Breast epithelium (tissue), 4 donors: Measurements from ENCODE around the gene SCN2A. TPM values are rescaled to one million over a fixed set of nuclear protein-coding genes. Genes with fewer than 3 reads are reported as not detected.
A peak's percentile ranks its signal among the peaks of the same experiment; 100 is the strongest.

Experiments used
- DNase-seq, 2 donors: peaks; one replicate each; pipeline ENCODE4 v3.0.0-alpha.2; 2019; ENCODE audit warnings: low spot score in 2 of 2
- H3K27ac ChIP-seq, 2 donors: fragments of 200-600 bp; sonication (generic) in 1 of 2; one replicate each; pipeline ENCODE4 v1.5.1; 2016 to 2019; ENCODE audit warnings: mild to moderate bottlenecking in 1 of 2
- H3K27me3 ChIP-seq, 2 donors: fragments of 200-600 bp; sonication (generic) in 1 of 2; one replicate each; pipeline versions ENCODE4 v1.5.1 to v1.6.0; 2017 to 2019; ENCODE audit warnings: control low read depth in 1 of 2, mild to moderate bottlenecking in 1 of 2
- H3K36me3 ChIP-seq: fragments of 200-600 bp; one replicate; pipeline ENCODE4 v1.5.1; 2019
- H3K4me1 ChIP-seq, 2 donors: fragments of 200-600 bp; sonication (generic); one replicate each; pipeline ENCODE4 v1.5.1; 2016 to 2019; ENCODE audit warnings: control low read depth in 1 of 2
- H3K4me3 ChIP-seq, 3 donors: fragments of 200-600 bp; sonication (generic); 1 replicate in 2 of 3; 2 replicates in 1 of 3; pipeline ENCODE4 v1.5.1; 2016 to 2019; ENCODE audit warnings: mild to moderate bottlenecking in 3 of 3, moderate library complexity in 2 of 3
- H3K9me3 ChIP-seq, 2 donors: fragments of 200-600 bp; sonication (generic) in 1 of 2; one replicate each; pipeline ENCODE4 v1.5.1; 2016 to 2019; ENCODE audit warnings: control low read depth in 1 of 2
- CTCF ChIP-seq, 3 donors: fragments of 450-650 bp; IDR thresholded peaks; one replicate each; pipeline ENCODE4 v1.5.1; 2016 to 2017; ENCODE audit warnings: antibody characterized with exemption in 3 of 3, mild to moderate bottlenecking in 3 of 3, moderate library complexity in 3 of 3
- POLR2A ChIP-seq: fragments of 450-650 bp; IDR thresholded peaks from one replicate; pipeline ENCODE4 v1.6.1; 2016; ENCODE audit warnings: antibody characterized with exemption, mild to moderate bottlenecking, moderate library complexity
- POLR2AphosphoS5 ChIP-seq, 3 donors: sonication (generic); formaldehyde crosslinking; IDR thresholded peaks; one replicate each; pipeline ENCODE4 v1.6.1; 2017; ENCODE audit warnings: antibody characterized with exemption in 3 of 3
- intact Hi-C: fragments of 100-400 bp; cut with DNase I; formaldehyde crosslinking; loops from one replicate; pipeline ENCODE4 v1.15.1; 2023; ENCODE audit warnings: low total_unique reads
- total RNA-seq, 3 donors: library from RNA; depleted of rRNA; stranded (reverse); fragments of >200 nt; gene quantifications; one replicate each; pipeline ENCODE4 v1.1.0, GENCODE V29; 2016

Gene SCN2A
- 1 to 10 TPM in 2 of 3 donors, under 1 TPM in 1; 0.16 to 2.2 (median 2.0) TPM for total RNA-seq

DNA sequence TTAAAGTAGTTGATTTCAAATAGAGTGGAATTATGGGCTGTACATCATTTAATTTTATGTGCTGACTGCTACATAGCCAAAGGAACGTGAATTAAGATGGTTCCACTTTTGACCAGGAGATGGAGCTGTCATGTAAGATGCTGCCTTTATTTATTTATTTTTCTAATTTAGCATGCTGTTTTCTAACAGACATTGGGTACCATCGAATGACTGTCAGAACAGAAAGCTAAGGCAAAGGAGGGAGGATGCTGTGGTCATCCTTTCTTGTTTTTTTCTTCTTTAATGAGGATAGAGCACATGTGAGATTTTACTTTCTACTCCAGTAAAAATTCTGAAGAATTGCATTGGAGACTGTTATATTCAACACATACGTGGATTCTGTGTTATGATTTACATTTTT is at the start of gene SCN2A:
TSS of gene SCN2A (plus strand) at position 185 of the 400 bp plus-strand sequence. CDS start 56,410 bp downstream, outside the sequence.
- Histone ChIP-seq H3K36me3 (no peaks in the 10 kb centered on the region), H3K27me3 (no peaks in the 10 kb centered on the region), H3K4me1 (no peaks in the 10 kb centered on the region), H3K4me3 (no peak within 1 kb of the TSS), H3K27ac (no peak within 1 kb of the TSS), H3K9me3 (no peaks in the 10 kb centered on the region)
- TF ChIP-seq CTCF (IDR thresholded peaks at IDR 0.05) (peak; percentile 31 to 54 (median 46)), POLR2AphosphoS5 (IDR thresholded peaks at IDR 0.05) (no peak), POLR2A (no peak)
- DNase-seq, result no peak
- intact Hi-C loops, result no loop called here

DNA sequence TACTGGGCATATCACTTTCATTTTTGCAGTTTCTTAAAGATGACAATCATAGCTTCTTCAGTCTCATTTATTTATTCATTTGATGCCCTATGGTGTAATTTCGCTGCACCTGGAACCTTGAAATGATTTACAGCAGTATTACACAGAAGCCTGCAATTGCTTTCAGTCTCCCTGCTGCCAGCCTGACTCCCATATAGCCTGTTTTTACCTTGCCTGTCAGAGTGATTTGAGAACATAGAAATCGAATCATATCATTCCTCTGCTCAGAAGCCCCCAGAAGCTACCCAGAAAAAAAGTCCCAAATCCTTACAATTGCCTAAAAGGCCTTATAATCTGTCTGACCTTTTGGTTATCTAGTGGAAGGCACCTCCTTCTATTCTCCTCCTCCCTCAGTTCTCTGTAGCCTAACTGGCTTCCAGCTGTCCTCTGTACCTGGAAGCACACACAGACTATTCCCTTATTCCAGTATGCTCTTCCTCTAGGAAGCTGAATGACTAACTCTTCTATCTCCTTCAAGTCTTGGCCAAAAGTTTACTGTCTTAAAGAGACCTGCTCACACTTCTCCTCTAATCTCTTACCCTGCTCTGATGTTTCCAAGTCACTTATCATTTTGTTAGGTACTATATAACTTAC is 48.0 kb upstream of the SCN2A start:
- H3K36me3 ChIP-seq, result no peaks in the 10 kb centered on the region
- H3K4me3 ChIP-seq, result no peak overlapping the region
- DNase-seq, result no peak
- intact Hi-C loops, result no loop called here
- H3K27me3 ChIP-seq, result no peaks in the 10 kb centered on the region
- no peaks in the 10 kb centered on the region for H3K4me1 ChIP-seq
- TF ChIP-seq CTCF (IDR thresholded peaks at IDR 0.05) (no peak), POLR2A (no peak), POLR2AphosphoS5 (IDR thresholded peaks at IDR 0.05) (no peak)
- no peaks in the 10 kb centered on the region for H3K9me3 ChIP-seq
- no peak overlapping the region for H3K27ac ChIP-seq

DNA sequence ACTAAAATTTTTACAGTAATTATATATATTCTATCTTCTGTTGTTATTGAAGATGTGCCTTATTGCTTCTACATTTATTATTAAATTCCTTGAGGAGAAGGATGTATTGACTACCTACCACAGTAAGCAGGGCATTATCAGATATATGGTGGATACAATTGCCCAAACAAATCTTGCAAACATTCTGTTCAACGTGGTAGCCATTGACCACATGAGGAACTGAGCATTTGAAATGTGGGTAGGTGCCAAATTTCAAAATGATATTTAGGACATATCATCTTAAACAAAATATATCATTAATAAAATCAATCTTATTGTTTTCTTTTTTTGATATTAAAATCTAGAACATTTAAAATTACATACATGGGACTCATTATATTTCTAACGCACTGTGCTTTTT is 46.5 kb upstream of the SCN2A start:
- no peaks in the 10 kb centered on the region for H3K9me3 ChIP-seq
- no peak overlapping the region for H3K27ac ChIP-seq
- DNase-seq, result no peak
- TF ChIP-seq CTCF (IDR thresholded peaks at IDR 0.05), result no peak
- TF ChIP-seq POLR2A, result no peak
- no peak for TF ChIP-seq POLR2AphosphoS5 (IDR thresholded peaks at IDR 0.05)
- H3K4me1 ChIP-seq, result no peaks in the 10 kb centered on the region
- H3K4me3 ChIP-seq, result no peak overlapping the region
- intact Hi-C loops, result no loop called here
- H3K27me3 ChIP-seq, result no peaks in the 10 kb centered on the region
- no peaks in the 10 kb centered on the region for H3K36me3 ChIP-seq

- no peak for DNase-seq
- Histone ChIP-seq H3K4me3 (no peak overlapping the region), H3K27ac (no peak overlapping the region), H3K27me3 (no peaks in the 10 kb centered on the region), H3K36me3 (no peaks in the 10 kb centered on the region), H3K4me1 (no peaks in the 10 kb centered on the region), H3K9me3 (no peaks in the 10 kb centered on the region)
- intact Hi-C loops, result no loop called here
- no peak for TF ChIP-seq POLR2AphosphoS5 (IDR thresholded peaks at IDR 0.05)
- no peak for TF ChIP-seq CTCF (IDR thresholded peaks at IDR 0.05)
- no peak for TF ChIP-seq POLR2A
Observed at GRCh38 chr2:165193178-165193777, 45.9 kb upstream of the SCN2A start.

GRCh38 chr2:165196411-165196810 is 42.8 kb upstream of the SCN2A start:
- Histone ChIP-seq H3K4me3 (no peak overlapping the region), H3K27ac (no peak overlapping the region), H3K27me3 (no peaks in the 10 kb centered on the region), H3K36me3 (no peaks in the 10 kb centered on the region), H3K4me1 (no peaks in the 10 kb centered on the region), H3K9me3 (no peaks in the 10 kb centered on the region)
- DNase-seq, result no peak
- no peak for TF ChIP-seq POLR2A
- TF ChIP-seq POLR2AphosphoS5 (IDR thresholded peaks at IDR 0.05), result no peak
- no peak for TF ChIP-seq CTCF (IDR thresholded peaks at IDR 0.05)
- intact Hi-C loops, result no loop called here
